Measurements from ENCODE around the gene IFNAR1. TPM values are rescaled to one million over a fixed set of nuclear protein-coding genes. Genes with fewer than 3 reads are reported as not detected.

IFNAR1 gene
- polyA plus RNA-seq, 3 donors = 16.8 to 95.3 (median 56.2) TPM

DNA sequence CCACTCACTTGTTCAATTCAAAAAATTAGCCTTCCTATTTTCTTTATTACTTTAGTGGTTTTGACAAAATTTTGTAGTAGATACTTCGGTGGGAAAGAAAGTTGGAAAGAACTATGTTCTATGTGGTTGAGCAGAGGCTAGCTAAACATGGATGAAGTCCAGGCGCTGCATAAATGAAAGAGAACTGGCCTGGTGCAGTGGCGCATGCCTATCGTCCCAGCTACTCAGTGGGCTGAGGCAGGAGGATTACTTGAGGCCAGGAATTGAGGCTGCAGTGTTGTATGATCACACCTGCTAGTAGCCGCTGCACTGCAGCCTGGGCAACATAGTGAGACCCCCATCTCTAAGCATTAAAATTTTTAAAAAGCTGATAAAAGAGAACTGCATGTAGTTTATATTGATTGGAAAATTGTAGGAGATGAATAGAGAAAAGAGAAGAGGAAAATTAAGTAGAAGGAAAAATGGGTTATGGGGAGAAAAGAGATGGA lies 21.0 kb downstream of the IFNAR1 start:
- no peak for DNase-seq
- intact Hi-C loops (cut with micrococcal nuclease) = no loop called here
- TF ChIP-seq, protein P1, sequence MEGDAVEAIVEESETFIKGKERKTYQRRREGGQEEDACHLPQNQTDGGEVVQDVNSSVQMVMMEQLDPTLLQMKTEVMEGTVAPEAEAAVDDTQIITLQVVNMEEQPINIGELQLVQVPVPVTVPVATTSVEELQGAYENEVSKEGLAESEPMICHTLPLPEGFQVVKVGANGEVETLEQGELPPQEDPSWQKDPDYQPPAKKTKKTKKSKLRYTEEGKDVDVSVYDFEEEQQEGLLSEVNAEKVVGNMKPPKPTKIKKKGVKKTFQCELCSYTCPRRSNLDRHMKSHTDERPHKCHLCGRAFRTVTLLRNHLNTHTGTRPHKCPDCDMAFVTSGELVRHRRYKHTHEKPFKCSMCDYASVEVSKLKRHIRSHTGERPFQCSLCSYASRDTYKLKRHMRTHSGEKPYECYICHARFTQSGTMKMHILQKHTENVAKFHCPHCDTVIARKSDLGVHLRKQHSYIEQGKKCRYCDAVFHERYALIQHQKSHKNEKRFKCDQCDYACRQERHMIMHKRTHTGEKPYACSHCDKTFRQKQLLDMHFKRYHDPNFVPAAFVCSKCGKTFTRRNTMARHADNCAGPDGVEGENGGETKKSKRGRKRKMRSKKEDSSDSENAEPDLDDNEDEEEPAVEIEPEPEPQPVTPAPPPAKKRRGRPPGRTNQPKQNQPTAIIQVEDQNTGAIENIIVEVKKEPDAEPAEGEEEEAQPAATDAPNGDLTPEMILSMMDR (IDR thresholded peaks at IDR 0.05) = no peak
- peak overlapping the region in 4 of 7 donors; percentile 10 to 65 (median 15) for H3K27ac Mint-ChIP-seq
- peaks cover 0 to 1% (median 0%) of the 10 kb centered on the region in 3 donors for H3K27me3 Mint-ChIP-seq (ENCODE audit: low read depth in 3 of 3)
- H3K36me3 ChIP-seq (replicated peaks in 1 of 2; ENCODE audit: control insufficient read depth in 1 of 2, insufficient read depth in 2 of 2, low read length in 2 of 2) = peaks cover 73 to 99% of the 10 kb centered on the region in 2 donors
- H4K20me1 ChIP-seq (ENCODE audit: insufficient read depth, low read length) = peaks cover 39% of the 10 kb centered on the region
- no peaks in the 10 kb centered on the region for H3K27me3 ChIP-seq (ENCODE audit: control insufficient read depth in 2 of 2, insufficient read depth in 2 of 2, low read length in 2 of 2)
- peaks cover 72 to 90% of the 10 kb centered on the region in 2 donors for H3K36me3 Mint-ChIP-seq
- H3K9ac ChIP-seq (ENCODE audit: insufficient read depth, low read length, poor library complexity, severe bottlenecking) = no peak overlapping the region
- H3K4me2 ChIP-seq (replicated peaks; ENCODE audit: extremely low read depth, low read length, poor library complexity, severe bottlenecking) = no peak overlapping the region
- peaks cover 28% of the 10 kb centered on the region for H3K79me2 ChIP-seq (ENCODE audit: insufficient read depth, low read length)
- no peaks in the 10 kb centered on the region for H3K9me3 ChIP-seq (replicated peaks in 1 of 2; ENCODE audit: control insufficient read depth in 1 of 2, insufficient read depth in 1 of 2, low read length in 2 of 2)
- no peak overlapping the region for H3K4me3 Mint-ChIP-seq
- no peaks in the 10 kb centered on the region for H3K4me1 ChIP-seq (ENCODE audit: control insufficient read depth in 1 of 2, insufficient read depth in 2 of 2, low read length in 2 of 2)
- H3K4me1 Mint-ChIP-seq = no peaks in the 10 kb centered on the region
- 91% methylated on average over 3 of the region's 5 CpGs for WGBS (ENCODE audit: insufficient coverage)
- no peak overlapping the region for H3K4me3 ChIP-seq (replicated peaks in 1 of 3; ENCODE audit: low read depth in 2 of 3, low read length in 3 of 3)
- no peak overlapping the region for H2AFZ ChIP-seq (ENCODE audit: insufficient read depth, low read depth, low read length, poor library complexity, severe bottlenecking)
- no peaks in the 10 kb centered on the region for H3K9me3 Mint-ChIP-seq
- no peak overlapping the region for H3K27ac ChIP-seq (ENCODE audit: low read depth in 1 of 2, low read length in 2 of 2)

DNA sequence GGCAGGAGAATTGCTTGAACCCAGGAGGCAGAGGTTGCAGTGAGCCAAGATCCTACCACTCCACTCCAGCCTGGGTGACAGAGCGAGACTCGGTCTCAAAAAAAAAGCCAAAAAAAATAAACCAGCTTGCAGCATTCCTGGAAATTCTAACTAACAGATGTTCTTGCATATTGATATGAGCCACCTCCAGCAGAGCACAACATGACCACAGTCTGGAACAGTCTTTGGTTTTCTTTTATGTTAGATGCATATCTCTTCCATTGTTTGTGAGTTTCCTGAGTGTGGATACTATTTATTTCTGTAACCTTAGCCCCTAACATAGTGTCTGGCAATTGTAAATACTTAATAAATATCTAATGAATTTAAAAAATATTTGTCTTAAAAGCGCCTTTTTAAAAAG lies 23.9 kb downstream of the IFNAR1 start:
- H3K4me3 ChIP-seq (replicated peaks in 1 of 3; ENCODE audit: low read depth in 2 of 3, low read length in 3 of 3) = no peak overlapping the region
- no peak overlapping the region for H2AFZ ChIP-seq (ENCODE audit: insufficient read depth, low read depth, low read length, poor library complexity, severe bottlenecking)
- TF ChIP-seq, protein P1 (IDR thresholded peaks at IDR 0.05) = no peak
- H3K27me3 ChIP-seq (ENCODE audit: control insufficient read depth in 2 of 2, insufficient read depth in 2 of 2, low read length in 2 of 2) = no peaks in the 10 kb centered on the region
- peaks cover 25% of the 10 kb centered on the region for H3K79me2 ChIP-seq (ENCODE audit: insufficient read depth, low read length)
- no peaks in the 10 kb centered on the region for H3K9me3 ChIP-seq (replicated peaks in 1 of 2; ENCODE audit: control insufficient read depth in 1 of 2, insufficient read depth in 1 of 2, low read length in 2 of 2)
- peaks cover 61 to 97% of the 10 kb centered on the region in 2 donors for H3K36me3 ChIP-seq (replicated peaks in 1 of 2; ENCODE audit: control insufficient read depth in 1 of 2, insufficient read depth in 2 of 2, low read length in 2 of 2)
- Mint-ChIP-seq H3K4me3 (no peak overlapping the region), H3K27me3 (ENCODE audit: low read depth in 3 of 3) (peaks cover 0 to 1% (median 0%) of the 10 kb centered on the region in 3 donors), H3K36me3 (peaks cover 67 to 82% of the 10 kb centered on the region in 2 donors), H3K9me3 (no peaks in the 10 kb centered on the region), H3K27ac (peak overlapping the region in 2 of 7 donors; percentile 18 to 60), H3K4me1 (no peaks in the 10 kb centered on the region)
- intact Hi-C loops (cut with micrococcal nuclease) = no loop called here
- H3K27ac ChIP-seq (ENCODE audit: low read depth in 1 of 2, low read length in 2 of 2) = no peak overlapping the region
- H4K20me1 ChIP-seq (ENCODE audit: insufficient read depth, low read length) = peaks cover 33% of the 10 kb centered on the region
- DNase-seq = no peak
- no CpG with 5 or more reads among the region's 3 CpGs for WGBS (ENCODE audit: insufficient coverage)
- H3K4me2 ChIP-seq (replicated peaks; ENCODE audit: extremely low read depth, low read length, poor library complexity, severe bottlenecking) = no peak overlapping the region
- H3K4me1 ChIP-seq (ENCODE audit: control insufficient read depth in 1 of 2, insufficient read depth in 2 of 2, low read length in 2 of 2) = no peaks in the 10 kb centered on the region
- H3K9ac ChIP-seq (ENCODE audit: insufficient read depth, low read length, poor library complexity, severe bottlenecking) = no peak overlapping the region
